Fibroblast of villous mesenchyme (primary cell): ENCODE data around the gene FOXK2. TPM values are rescaled to one million over a fixed set of nuclear protein-coding genes. Genes with fewer than 3 reads are reported as not detected.
A peak's percentile ranks its signal among the peaks of the same experiment; 100 is the strongest.
"Not testable (repeated sequence)": the region's sequence is repeated elsewhere in the genome, so short reads cannot be mapped to it uniquely, and the experiment has no call there.

Experiments
- DNase-seq: peaks from one replicate; pipeline ENCODE4 v3.0.0-alpha.2; 2010; ENCODE audit warnings: low read depth
- H3K4me3 ChIP-seq: 2 replicates; pipeline ENCODE4 v1.5.1; 2011; ENCODE audit warnings: low read depth, mild to moderate bottlenecking, low read length
- CTCF ChIP-seq: IDR thresholded peaks from 2 replicates; pipeline ENCODE4 v1.5.1; 2012; ENCODE audit warnings: low read depth, mild to moderate bottlenecking, low read length; ENCODE audit not compliant: insufficient read depth
- total RNA-seq: library from RNA; depleted of rRNA; stranded (reverse); fragments of >200 nt; gene quantifications from 2 replicates; pipeline ENCODE4 v1.2.3, GENCODE V29; 2012

FOXK2 gene
- total RNA-seq, 1 donor = 46.6 TPM

- no peak for TF ChIP-seq CTCF
- H3K4me3 ChIP-seq = no peak overlapping the region
- peak; percentile 68 for DNase-seq
Measured at GRCh38 chr17:82531431-82531881, 11.9 kb downstream of the FOXK2 start.

GRCh38 chr17:82534401-82534812 lies 14.9 kb downstream of the FOXK2 start:
- H3K4me3 ChIP-seq = no peak overlapping the region
- no peak for DNase-seq
- TF ChIP-seq CTCF = no peak

GRCh38 chr17:82536512-82537201 lies 17.1 kb downstream of the FOXK2 start:
- H3K4me3 ChIP-seq = peak overlapping the region; percentile 26
- DNase-seq = no peak
- TF ChIP-seq CTCF = no peak

- DNase-seq, H3K4me3 ChIP-seq: not testable (repeated sequence)
Measured at GRCh38 chr17:82537228-82537627, 17.7 kb downstream of the FOXK2 start.

- DNase-seq, H3K4me3 ChIP-seq: not testable (repeated sequence)
Measured at GRCh38 chr17:82539076-82539475, 19.5 kb downstream of the FOXK2 start.

- no peak for DNase-seq
- no peak for TF ChIP-seq CTCF
- no peak overlapping the region for H3K4me3 ChIP-seq
Measured at GRCh38 chr17:82542439-82542838, 22.9 kb downstream of the FOXK2 start.

- peak overlapping the region; percentile 15 for H3K4me3 ChIP-seq
- TF ChIP-seq CTCF = no peak
- peak; percentile 60 for DNase-seq
Measured at GRCh38 chr17:82544431-82545070, 25.0 kb downstream of the FOXK2 start.

GRCh38 chr17:82545071-82545462 lies 25.5 kb downstream of the FOXK2 start:
- peak; percentile 79 for DNase-seq
- no peak for TF ChIP-seq CTCF
- no peak overlapping the region for H3K4me3 ChIP-seq
